ENCODE data around the gene OMD. TPM values are rescaled to one million over a fixed set of nuclear protein-coding genes. Genes with fewer than 3 reads are reported as not detected.
"Not testable (repeated sequence)": the region's sequence is repeated elsewhere in the genome, so short reads cannot be mapped to it uniquely, and the experiment has no call there.

The OMD gene
- total RNA-seq, 1 donor from 2014 or later = not detected

- Mint-ChIP-seq H3K4me1 (ENCODE audit: unreplicated experiment) (no peaks in the 10 kb centered on the region), H3K4me3 (no peak overlapping the region), H3K9me3 (no peaks in the 10 kb centered on the region), H3K36me3 (no peaks in the 10 kb centered on the region), H3K27me3 (no peaks in the 10 kb centered on the region), H3K27ac (no peak overlapping the region)
- TF ChIP-seq, protein P1, sequence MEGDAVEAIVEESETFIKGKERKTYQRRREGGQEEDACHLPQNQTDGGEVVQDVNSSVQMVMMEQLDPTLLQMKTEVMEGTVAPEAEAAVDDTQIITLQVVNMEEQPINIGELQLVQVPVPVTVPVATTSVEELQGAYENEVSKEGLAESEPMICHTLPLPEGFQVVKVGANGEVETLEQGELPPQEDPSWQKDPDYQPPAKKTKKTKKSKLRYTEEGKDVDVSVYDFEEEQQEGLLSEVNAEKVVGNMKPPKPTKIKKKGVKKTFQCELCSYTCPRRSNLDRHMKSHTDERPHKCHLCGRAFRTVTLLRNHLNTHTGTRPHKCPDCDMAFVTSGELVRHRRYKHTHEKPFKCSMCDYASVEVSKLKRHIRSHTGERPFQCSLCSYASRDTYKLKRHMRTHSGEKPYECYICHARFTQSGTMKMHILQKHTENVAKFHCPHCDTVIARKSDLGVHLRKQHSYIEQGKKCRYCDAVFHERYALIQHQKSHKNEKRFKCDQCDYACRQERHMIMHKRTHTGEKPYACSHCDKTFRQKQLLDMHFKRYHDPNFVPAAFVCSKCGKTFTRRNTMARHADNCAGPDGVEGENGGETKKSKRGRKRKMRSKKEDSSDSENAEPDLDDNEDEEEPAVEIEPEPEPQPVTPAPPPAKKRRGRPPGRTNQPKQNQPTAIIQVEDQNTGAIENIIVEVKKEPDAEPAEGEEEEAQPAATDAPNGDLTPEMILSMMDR (conservative IDR thresholded peaks at IDR 0.05) = no peak
- DNase-seq (ENCODE audit: extremely low spot score, unreplicated experiment) = no peak
These were observed 9.7 kb downstream of the OMD start for GRCh38 chr9:92414566-92414965.

DNA sequence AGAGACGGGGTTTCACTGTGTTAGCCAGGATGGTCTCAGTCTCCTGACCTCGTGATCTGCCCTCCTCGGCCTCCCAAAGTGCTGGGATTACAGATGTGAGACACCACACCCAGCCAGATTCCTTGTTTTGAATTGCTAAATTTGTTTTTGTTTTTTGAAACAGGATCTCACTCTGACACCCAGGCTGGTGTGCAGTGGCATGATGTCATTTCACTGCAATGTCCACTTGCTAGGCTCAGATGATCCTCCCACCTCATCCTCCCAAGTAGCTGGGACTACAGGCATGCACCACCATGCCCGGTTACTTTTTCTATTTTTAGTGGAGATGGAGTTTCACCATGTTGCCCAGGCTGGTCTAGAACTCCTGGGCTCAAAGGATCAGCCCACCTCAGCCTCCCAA is 13.1 kb downstream of the OMD start:
- not testable (repeated sequence) for H3K9me3 Mint-ChIP-seq; DNase-seq (ENCODE audit: extremely low spot score, unreplicated experiment); H3K4me1 Mint-ChIP-seq (ENCODE audit: unreplicated experiment); H3K27ac Mint-ChIP-seq; H3K36me3 Mint-ChIP-seq; H3K27me3 Mint-ChIP-seq; H3K4me3 Mint-ChIP-seq

GRCh38 chr9:92408747-92409478 is 15.4 kb downstream of the OMD start:
- no peak for DNase-seq (ENCODE audit: extremely low spot score, unreplicated experiment)
- TF ChIP-seq, protein P1 (conservative IDR thresholded peaks at IDR 0.05) = no peak
- Mint-ChIP-seq H3K4me1 (ENCODE audit: unreplicated experiment) (peaks cover 5% of the 10 kb centered on the region), H3K4me3 (no peak overlapping the region), H3K36me3 (no peaks in the 10 kb centered on the region), H3K27me3 (no peaks in the 10 kb centered on the region), H3K9me3 (no peaks in the 10 kb centered on the region), H3K27ac (no peak overlapping the region)

DNA sequence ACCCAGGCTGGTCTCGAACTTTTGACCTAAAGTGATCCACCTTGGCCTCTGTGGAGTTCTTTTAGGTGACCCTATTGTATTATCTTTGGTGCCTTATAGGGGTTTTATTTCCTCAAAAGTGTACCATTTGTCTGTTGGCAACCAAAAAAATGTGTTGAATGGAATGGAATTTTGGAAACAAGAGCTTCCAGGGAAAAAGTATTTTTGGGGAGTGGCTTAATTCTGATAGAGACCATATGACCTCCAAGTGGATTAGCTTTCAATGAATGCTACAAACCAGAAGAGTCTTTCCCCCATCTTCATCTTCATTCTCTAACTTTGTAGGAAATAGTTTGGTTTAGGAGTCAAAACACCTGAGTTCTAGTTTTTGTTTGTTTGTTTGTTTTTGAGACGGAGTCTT is 16.5 kb downstream of the OMD start:
- no peak overlapping the region for H3K4me3 Mint-ChIP-seq
- peaks cover 5% of the 10 kb centered on the region for H3K4me1 Mint-ChIP-seq (ENCODE audit: unreplicated experiment)
- no peaks in the 10 kb centered on the region for H3K36me3 Mint-ChIP-seq
- H3K27ac Mint-ChIP-seq = no peak overlapping the region
- TF ChIP-seq, protein P1 (conservative IDR thresholded peaks at IDR 0.05) = no peak
- DNase-seq (ENCODE audit: extremely low spot score, unreplicated experiment) = no peak
- H3K9me3 Mint-ChIP-seq = no peaks in the 10 kb centered on the region
- no peaks in the 10 kb centered on the region for H3K27me3 Mint-ChIP-seq

DNA sequence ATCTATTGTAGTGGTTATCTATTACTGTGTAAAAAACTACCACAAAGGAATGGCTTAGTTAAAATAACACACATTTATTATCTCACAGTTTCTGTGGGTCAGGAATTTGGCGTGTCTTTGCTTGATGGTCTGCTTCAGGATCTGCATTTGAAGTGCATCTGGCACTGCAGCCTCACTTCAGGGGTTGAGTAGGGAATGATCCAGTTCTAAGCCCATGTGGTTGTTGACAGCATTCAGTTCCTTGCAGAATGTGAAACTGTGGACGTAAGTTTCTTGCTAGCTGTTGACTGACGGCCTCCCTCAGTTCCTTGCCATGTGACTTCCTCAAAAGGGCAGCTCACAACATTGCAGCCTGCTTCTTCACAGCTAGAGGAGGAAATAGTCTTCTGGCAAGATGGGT is 17.8 kb downstream of the OMD start:
- H3K27me3 Mint-ChIP-seq = no peaks in the 10 kb centered on the region
- H3K4me3 Mint-ChIP-seq = no peak overlapping the region
- H3K27ac Mint-ChIP-seq = no peak overlapping the region
- peaks cover 5% of the 10 kb centered on the region for H3K4me1 Mint-ChIP-seq (ENCODE audit: unreplicated experiment)
- H3K9me3 Mint-ChIP-seq = no peaks in the 10 kb centered on the region
- no peaks in the 10 kb centered on the region for H3K36me3 Mint-ChIP-seq
- TF ChIP-seq, protein P1 (conservative IDR thresholded peaks at IDR 0.05) = no peak
- no peak for DNase-seq (ENCODE audit: extremely low spot score, unreplicated experiment)

DNA sequence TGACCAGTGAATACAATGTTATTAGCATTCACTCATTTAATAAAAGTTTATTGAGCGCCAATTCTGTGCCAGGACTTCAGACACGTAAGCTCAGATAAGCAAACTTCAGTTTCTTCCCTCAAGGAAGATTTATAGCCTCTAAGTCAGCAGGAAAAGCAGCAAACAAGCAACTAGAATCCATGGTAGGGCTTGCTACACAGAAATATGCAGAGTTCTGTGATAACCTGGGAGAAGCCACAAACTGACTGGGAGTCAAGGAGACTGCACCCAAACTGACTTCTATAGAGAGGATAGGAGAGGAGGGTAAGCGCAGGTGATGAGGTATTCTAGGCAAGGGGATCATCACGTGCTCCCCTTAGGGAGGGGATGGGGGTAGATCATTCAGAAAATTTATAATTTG is 18.5 kb downstream of the OMD start:
- H3K4me1 Mint-ChIP-seq (ENCODE audit: unreplicated experiment) = peaks cover 5% of the 10 kb centered on the region
- H3K4me3 Mint-ChIP-seq = no peak overlapping the region
- no peaks in the 10 kb centered on the region for H3K36me3 Mint-ChIP-seq
- TF ChIP-seq, protein P1 (conservative IDR thresholded peaks at IDR 0.05) = no peak
- no peak overlapping the region for H3K27ac Mint-ChIP-seq
- DNase-seq (ENCODE audit: extremely low spot score, unreplicated experiment) = no peak
- H3K27me3 Mint-ChIP-seq = no peaks in the 10 kb centered on the region
- H3K9me3 Mint-ChIP-seq = no peaks in the 10 kb centered on the region

Measured in type B pancreatic cell (in vitro differentiated cells).